ENCODE data around the gene FAM193A.

Gene FAM193A

DNA sequence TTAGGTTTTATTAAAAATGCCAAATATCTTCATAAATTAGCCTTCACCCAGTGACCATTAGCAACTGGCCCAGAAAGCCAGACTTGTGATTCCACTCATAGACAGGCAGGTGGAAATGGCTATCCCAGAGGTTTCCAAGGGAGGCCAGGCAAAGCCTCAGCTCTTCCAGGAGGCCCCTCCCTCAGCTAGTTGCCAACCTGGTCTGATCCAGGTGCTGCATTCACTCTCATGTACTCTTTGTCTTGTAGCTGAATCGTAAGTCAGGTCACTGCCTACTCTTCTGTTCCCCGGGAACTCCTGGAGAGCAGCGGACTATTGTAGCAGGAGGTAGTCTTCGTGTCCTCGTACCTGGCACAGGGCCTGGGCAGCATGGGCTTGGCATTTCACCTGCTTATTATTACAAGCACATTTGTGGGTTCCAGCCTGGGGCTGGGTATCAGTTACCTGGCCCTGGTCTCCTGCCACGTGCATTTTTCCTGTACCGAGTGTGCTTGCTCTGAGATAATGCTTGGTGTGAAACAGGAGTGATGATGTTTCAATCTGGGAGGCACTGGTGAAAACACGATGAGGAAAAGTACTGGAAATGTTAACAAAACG, 101.6 kb downstream of the FAM193A start:
- no peak overlapping the region for H3K4me3 ChIP-seq (ENCODE audit: control insufficient read depth, low read depth, low read length)
- TF ChIP-seq, protein P1, sequence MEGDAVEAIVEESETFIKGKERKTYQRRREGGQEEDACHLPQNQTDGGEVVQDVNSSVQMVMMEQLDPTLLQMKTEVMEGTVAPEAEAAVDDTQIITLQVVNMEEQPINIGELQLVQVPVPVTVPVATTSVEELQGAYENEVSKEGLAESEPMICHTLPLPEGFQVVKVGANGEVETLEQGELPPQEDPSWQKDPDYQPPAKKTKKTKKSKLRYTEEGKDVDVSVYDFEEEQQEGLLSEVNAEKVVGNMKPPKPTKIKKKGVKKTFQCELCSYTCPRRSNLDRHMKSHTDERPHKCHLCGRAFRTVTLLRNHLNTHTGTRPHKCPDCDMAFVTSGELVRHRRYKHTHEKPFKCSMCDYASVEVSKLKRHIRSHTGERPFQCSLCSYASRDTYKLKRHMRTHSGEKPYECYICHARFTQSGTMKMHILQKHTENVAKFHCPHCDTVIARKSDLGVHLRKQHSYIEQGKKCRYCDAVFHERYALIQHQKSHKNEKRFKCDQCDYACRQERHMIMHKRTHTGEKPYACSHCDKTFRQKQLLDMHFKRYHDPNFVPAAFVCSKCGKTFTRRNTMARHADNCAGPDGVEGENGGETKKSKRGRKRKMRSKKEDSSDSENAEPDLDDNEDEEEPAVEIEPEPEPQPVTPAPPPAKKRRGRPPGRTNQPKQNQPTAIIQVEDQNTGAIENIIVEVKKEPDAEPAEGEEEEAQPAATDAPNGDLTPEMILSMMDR (conservative IDR thresholded peaks at IDR 0.05; ENCODE audit: control insufficient read depth, insufficient read depth, low read depth, low read length): no peak
- DNase-seq (ENCODE audit: low read depth): no peak

DNA sequence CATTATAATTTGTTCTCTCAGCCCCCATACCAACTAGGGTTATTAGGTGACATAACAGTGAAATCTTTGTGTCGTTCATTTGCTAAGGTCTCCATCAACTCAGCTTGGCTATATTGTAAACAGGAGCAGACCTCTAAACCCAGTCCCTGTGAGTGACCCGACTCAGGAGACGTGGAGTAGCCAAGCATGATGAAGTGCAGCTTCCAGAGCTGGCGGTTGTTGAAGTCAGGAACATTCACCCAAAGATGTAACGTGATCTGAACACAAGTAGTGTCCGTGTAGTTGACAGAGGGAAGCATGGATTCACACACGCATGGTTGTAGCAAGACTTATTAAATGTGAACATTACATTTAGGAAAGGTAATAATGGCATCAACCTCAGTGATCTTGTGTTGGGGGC, 102.3 kb downstream of the FAM193A start:
- no peak overlapping the region for H3K4me3 ChIP-seq (ENCODE audit: control insufficient read depth, low read depth, low read length)
- TF ChIP-seq, protein P1 (conservative IDR thresholded peaks at IDR 0.05; ENCODE audit: control insufficient read depth, insufficient read depth, low read depth, low read length): no peak
- no peak for DNase-seq (ENCODE audit: low read depth)

DNA sequence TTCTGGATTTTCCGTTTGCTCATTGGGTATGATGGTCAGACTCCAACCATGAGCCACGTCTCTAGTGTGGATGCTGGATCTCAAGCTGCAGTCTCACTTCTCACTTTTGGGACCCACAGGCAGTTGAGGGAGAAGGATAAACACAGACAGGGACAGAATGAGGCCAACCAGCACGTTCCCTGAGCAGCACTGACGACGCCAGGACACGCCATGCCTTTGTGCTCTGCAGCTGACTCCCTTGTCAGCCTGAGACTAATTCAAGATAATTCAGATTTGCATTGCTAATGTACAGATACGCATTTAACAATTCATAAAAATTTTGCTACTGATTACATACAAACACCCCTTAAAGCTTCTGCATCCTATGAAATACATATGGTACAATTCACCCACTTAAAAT, 106.5 kb downstream of the FAM193A start:
- TF ChIP-seq, protein P1 (conservative IDR thresholded peaks at IDR 0.05; ENCODE audit: control insufficient read depth, insufficient read depth, low read depth, low read length): no peak
- DNase-seq (ENCODE audit: low read depth): no peak
- H3K4me3 ChIP-seq (ENCODE audit: control insufficient read depth, low read depth, low read length): no peak overlapping the region

DNA sequence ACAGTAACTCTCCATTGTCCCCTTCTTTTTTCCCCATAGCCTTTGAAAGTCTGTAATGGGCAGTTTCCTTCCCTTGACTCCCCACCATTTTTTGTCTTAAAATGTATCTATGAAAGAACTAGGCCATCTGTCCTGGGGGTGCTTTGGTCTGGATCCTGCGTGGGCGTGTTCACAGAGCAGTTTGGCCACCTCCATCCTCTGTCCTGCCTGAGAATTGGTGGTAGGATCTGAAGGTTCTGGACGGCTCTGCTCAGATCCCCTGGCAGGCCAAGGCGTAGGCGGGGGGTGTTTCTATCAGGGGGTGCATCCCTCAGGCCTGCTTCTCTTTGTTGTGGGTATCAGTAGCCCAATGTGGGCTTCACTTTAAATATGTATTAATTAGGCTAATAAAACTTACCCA, 107.1 kb downstream of the FAM193A start:
- DNase-seq (ENCODE audit: low read depth): no peak
- no peak overlapping the region for H3K4me3 ChIP-seq (ENCODE audit: control insufficient read depth, low read depth, low read length)
- TF ChIP-seq, protein P1 (conservative IDR thresholded peaks at IDR 0.05; ENCODE audit: control insufficient read depth, insufficient read depth, low read depth, low read length): no peak

DNA sequence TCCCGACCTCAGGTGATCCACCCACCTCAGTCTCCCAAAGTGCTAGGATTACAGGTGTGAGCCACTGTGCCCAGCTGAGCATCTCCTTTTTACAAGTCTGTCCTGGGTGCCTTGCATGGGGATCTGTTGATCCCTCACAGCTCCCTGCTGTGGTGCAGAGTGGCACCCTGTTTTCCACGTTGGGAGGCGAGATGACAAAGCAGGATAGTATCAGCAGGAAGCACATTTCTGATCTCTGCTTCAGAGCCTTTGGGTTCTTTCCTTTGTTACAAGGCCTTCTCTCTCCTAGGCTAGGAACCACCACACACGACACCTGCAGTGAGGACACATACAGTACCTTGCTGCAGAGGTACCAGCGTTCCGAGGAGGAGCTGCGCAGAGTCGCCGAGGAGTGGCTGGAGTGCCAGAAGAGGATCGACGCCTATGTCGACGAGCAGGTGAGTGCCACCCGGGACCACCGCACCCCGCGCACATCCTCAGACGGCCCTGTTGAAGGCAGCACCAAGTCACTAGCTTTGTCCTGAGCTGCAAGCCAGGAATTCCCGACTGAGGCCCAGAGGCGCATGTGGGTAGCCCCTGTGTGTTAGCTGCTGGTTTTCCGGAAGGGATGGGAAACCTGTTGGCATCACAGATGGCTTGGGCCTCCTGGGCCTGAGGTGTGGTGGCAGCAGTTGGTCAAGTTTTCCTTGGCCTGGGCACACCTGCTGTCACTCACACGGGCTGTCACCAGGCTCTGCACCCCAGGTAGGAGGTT, 110.1 kb downstream of the FAM193A start:
- H3K4me3 ChIP-seq (ENCODE audit: control insufficient read depth, low read depth, low read length): no peak overlapping the region
- no peak for DNase-seq (ENCODE audit: low read depth)
- TF ChIP-seq, protein P1 (conservative IDR thresholded peaks at IDR 0.05; ENCODE audit: control insufficient read depth, insufficient read depth, low read depth, low read length): no peak

DNA sequence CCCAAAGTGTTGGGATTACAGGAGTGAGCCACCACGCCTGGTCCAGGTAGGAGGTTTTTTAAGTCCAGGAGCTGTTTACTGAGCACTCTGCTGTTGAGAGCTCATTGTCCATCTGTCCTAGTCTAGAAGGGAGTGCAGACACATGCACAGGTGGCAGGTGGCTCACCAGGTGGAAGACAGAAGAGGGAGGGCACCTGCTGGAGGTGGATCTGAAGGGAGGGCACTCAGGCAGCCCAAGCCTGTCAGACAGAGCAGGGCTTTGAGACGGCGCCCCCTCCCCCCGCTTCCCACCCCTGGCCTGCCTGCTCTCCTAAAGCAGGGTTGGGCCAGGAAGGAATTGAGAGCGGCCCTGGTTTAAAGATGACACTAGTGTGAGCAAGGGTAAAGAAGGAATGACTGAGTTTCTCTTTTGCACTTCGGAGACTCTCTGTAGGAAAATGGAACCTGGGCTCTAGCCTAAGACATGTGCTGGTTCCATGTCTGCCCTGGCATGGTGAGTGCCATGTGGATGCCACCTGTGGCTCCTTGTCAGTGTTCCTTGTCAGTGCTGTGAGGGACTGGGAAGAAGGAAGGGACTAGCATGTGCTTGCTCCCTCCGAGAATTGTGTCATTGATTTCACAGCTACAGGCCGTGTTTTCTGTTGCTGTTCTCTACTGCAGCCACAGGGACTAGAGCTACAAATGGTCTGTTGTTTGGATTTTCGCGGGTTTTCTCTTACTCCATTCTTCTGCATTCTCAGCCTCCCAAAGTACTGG, 111.1 kb downstream of the FAM193A start:
- H3K4me3 ChIP-seq (ENCODE audit: control insufficient read depth, low read depth, low read length): no peak overlapping the region
- no peak for DNase-seq (ENCODE audit: low read depth)
- TF ChIP-seq, protein P1 (conservative IDR thresholded peaks at IDR 0.05; ENCODE audit: control insufficient read depth, insufficient read depth, low read depth, low read length): no peak

All from fibroblast of mammary gland (primary cell).